Fibroblast of villous mesenchyme (primary cell): ENCODE data around the gene NSUN6. TPM values are rescaled to one million over a fixed set of nuclear protein-coding genes. Genes with fewer than 3 reads are reported as not detected.

Experiments
- DNase-seq: peaks from one replicate; pipeline ENCODE4 v3.0.0-alpha.2; 2010; ENCODE audit warnings: low read depth
- H3K4me3 ChIP-seq: 2 replicates; pipeline ENCODE4 v1.5.1; 2011; ENCODE audit warnings: low read depth, mild to moderate bottlenecking, low read length
- total RNA-seq: library from RNA; depleted of rRNA; stranded (reverse); fragments of >200 nt; gene quantifications from 2 replicates; pipeline ENCODE4 v1.2.3, GENCODE V29; 2012
- TF ChIP-seq, protein P1 (sequence below): IDR thresholded peaks from 2 replicates; pipeline ENCODE4 v1.5.1; 2012; ENCODE audit warnings: low read depth, mild to moderate bottlenecking, low read length; ENCODE audit not compliant: insufficient read depth

Gene NSUN6, protein sequence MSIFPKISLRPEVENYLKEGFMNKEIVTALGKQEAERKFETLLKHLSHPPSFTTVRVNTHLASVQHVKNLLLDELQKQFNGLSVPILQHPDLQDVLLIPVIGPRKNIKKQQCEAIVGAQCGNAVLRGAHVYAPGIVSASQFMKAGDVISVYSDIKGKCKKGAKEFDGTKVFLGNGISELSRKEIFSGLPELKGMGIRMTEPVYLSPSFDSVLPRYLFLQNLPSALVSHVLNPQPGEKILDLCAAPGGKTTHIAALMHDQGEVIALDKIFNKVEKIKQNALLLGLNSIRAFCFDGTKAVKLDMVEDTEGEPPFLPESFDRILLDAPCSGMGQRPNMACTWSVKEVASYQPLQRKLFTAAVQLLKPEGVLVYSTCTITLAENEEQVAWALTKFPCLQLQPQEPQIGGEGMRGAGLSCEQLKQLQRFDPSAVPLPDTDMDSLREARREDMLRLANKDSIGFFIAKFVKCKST
- total RNA-seq, result 6.8 and 8.6 TPM in 2 replicates

- TF ChIP-seq, protein P1, sequence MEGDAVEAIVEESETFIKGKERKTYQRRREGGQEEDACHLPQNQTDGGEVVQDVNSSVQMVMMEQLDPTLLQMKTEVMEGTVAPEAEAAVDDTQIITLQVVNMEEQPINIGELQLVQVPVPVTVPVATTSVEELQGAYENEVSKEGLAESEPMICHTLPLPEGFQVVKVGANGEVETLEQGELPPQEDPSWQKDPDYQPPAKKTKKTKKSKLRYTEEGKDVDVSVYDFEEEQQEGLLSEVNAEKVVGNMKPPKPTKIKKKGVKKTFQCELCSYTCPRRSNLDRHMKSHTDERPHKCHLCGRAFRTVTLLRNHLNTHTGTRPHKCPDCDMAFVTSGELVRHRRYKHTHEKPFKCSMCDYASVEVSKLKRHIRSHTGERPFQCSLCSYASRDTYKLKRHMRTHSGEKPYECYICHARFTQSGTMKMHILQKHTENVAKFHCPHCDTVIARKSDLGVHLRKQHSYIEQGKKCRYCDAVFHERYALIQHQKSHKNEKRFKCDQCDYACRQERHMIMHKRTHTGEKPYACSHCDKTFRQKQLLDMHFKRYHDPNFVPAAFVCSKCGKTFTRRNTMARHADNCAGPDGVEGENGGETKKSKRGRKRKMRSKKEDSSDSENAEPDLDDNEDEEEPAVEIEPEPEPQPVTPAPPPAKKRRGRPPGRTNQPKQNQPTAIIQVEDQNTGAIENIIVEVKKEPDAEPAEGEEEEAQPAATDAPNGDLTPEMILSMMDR, result no peak
- DNase-seq, result peak; percentile 94
- H3K4me3 ChIP-seq, result peak within 1 kb of the TSS; percentile 87
Observed at GRCh38 chr10:18651324-18652007, at the start of gene NSUN6. Gene NSUN6, minus strand, starts transcription at chr10:18651587. Its CDS starts 384 bp downstream, at chr10:18651203.

- H3K4me3 ChIP-seq, result no peak overlapping the region
- TF ChIP-seq, protein P1, result no peak
- peak; percentile 27 for DNase-seq
Observed at GRCh38 chr10:18699849-18700840, 48.8 kb upstream of the NSUN6 start.

GRCh38 chr10:18690541-18690940, 39.2 kb upstream of the NSUN6 start:
- H3K4me3 ChIP-seq, result no peak overlapping the region

DNA sequence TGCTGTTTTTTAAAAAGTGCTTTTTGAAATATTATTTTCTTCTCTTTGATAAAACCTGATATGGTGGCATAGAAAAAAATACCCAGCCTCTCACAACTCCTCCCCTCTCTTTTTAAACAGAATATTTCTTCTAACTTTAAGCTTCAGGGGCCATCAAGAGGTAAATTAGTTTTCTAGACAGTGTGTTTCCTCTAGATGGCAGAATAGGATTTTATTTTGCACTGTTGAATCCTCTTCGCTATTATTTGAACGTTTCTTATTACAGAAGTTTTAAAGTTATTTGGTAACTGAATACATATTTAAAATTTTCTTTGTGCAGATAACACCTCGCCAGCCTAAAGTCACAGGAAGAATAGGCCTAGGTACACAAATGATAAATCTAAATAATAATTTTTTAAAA, 38.1 kb upstream of the NSUN6 start:
- TF ChIP-seq, protein P1, result peak; percentile 49
- DNase-seq, result peak; percentile 46
- H3K4me3 ChIP-seq, result no peak overlapping the region

More at GRCh38 chr10:18690541-18690940, 39.2 kb upstream of the NSUN6 start:
- no peak for DNase-seq
- TF ChIP-seq, protein P1, result no peak

- H3K4me3 ChIP-seq, result no peak overlapping the region
Observed at GRCh38 chr10:18687706-18688105, 36.3 kb upstream of the NSUN6 start.

More at GRCh38 chr10:18687706-18688105, 36.3 kb upstream of the NSUN6 start:
- TF ChIP-seq, protein P1, result no peak
- DNase-seq, result no peak
